ENCODE data around the gene KCNQ1. TPM values are rescaled to one million over a fixed set of nuclear protein-coding genes. Genes with fewer than 3 reads are reported as not detected.

The KCNQ1 gene
- total and polyA plus RNA-seq, 2 experiments from 2014 or later = 0.45 to 0.87 TPM

DNA sequence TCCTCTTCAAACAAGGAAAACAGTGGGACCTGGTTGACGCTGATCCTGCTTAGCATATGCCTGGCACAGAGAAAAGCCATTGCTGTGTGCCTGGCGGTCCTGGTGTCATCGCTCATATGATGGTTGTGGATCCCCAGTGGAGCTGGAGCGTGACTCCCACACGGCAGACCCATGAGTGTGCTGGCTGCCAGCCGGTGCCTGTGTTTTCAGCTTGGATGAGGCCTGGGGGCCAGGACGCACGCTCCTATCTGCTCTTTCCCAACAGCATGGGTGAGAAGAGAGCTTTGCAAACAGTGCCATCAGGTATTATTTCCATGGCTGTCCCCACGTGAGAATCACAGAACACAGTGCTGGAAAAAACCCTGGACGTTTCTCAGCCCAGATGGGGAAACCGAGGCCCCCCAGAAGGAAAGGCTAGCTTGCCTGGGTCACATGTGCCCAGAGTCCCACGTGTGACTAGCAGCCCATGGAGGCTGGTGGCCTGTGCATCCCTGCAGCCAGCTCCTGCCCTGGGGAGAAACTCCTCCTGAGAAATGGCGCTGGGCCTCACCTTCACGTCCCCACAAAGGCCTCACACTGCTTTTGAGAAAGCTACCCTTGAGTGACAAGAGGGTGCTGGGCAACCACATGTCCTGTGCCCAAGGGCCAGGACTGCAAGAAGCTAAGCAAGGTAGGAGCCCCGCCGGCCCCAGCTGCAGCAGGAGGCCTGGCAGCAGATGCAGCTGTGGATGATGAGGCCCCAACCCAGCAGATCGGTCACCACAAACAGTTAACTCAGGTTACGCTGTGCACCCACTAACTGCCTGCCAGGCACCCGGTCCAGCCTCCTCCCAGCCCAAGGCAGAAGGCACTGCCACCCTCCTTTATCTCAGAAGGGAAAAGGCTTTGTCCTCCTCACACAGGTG lies 436.5 kb downstream of the KCNQ1 start:
- Mint-ChIP-seq H3K27me3 (ENCODE audit: insufficient read depth, low read depth, poor library complexity) (peaks cover 41% of the 10 kb centered on the region), H3K27ac (no peak overlapping the region), H3K9me3 (peaks cover 3% of the 10 kb centered on the region; the same call in 2 of the 3 replicates), H3K4me3 (no peak overlapping the region), H3K36me3 (ENCODE audit: low read depth) (peaks cover 6% of the 10 kb centered on the region), H3K4me1 (peaks cover 13% of the 10 kb centered on the region)
- Histone ChIP-seq H3K4me3 (no peak overlapping the region), H3K4me2 (no peak overlapping the region), H2AFZ (no peak overlapping the region), H3K36me3 (ENCODE audit: insufficient read depth) (no peaks in the 10 kb centered on the region), H3K9me2 (ENCODE audit: insufficient read depth) (no peaks in the 10 kb centered on the region), H3K27me3 (ENCODE audit: insufficient read depth) (peaks cover 78% of the 10 kb centered on the region), H3K79me2 (replicated peaks; ENCODE audit: insufficient read depth) (no peaks in the 10 kb centered on the region), H3K27ac (ENCODE audit: low read depth) (no peak overlapping the region), H3K4me1 (ENCODE audit: insufficient read depth) (peaks cover 17% of the 10 kb centered on the region), H3F3A (replicated peaks; ENCODE audit: low read depth) (peaks cover 3% of the 10 kb centered on the region; the same call in 1 of the 2 replicates), H4K20me1 (replicated peaks; ENCODE audit: insufficient read depth) (peaks cover 5% of the 10 kb centered on the region; the same call in 1 of the 2 replicates)
- no peak for TF ChIP-seq ZNF114 (CRISPR knock-in tag; IDR thresholded peaks at IDR 0.05)
- TF ChIP-seq CREB1 (CRISPR knock-in tag; IDR thresholded peaks at IDR 0.05; ENCODE audit: low read depth) = no peak
- TF ChIP-seq ZNF331 (CRISPR knock-in tag; IDR thresholded peaks at IDR 0.05; ENCODE audit: low read depth) = no peak
- no peak for TF ChIP-seq POLR2AphosphoS5 (IDR thresholded peaks at IDR 0.05; ENCODE audit: low read depth)
- DNase-seq (ENCODE audit: low spot score) (no peak), ATAC-seq (no peak)

DNA sequence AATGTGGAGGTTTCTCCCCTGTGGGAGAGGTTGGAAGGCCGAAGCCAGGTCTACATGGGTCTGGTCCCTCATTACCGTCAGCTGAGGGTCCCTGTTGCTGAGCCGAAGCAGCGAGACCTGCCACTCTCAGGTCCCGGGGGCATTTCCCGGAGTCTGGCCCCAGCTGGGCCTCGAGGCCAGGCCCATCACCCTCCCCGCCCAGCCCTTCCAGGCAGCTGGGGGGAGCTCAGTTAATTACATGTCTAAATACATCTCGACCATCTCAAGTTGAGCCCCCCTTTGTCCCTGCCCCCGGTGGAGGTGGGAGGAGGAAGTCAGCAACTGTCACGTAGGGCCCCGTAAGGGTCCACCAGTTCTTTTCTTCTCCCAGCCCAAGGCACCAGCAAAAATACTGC lies 437.2 kb downstream of the KCNQ1 start:
- peaks cover 6% of the 10 kb centered on the region; the same call in 2 of the 3 replicates for H3K9me3 Mint-ChIP-seq
- peaks cover 48% of the 10 kb centered on the region for H3K27me3 Mint-ChIP-seq (ENCODE audit: insufficient read depth, low read depth, poor library complexity)
- H3K4me3 Mint-ChIP-seq = no peak overlapping the region
- TF ChIP-seq CREB1 (CRISPR knock-in tag; IDR thresholded peaks at IDR 0.05; ENCODE audit: low read depth) = no peak
- TF ChIP-seq, protein P1, sequence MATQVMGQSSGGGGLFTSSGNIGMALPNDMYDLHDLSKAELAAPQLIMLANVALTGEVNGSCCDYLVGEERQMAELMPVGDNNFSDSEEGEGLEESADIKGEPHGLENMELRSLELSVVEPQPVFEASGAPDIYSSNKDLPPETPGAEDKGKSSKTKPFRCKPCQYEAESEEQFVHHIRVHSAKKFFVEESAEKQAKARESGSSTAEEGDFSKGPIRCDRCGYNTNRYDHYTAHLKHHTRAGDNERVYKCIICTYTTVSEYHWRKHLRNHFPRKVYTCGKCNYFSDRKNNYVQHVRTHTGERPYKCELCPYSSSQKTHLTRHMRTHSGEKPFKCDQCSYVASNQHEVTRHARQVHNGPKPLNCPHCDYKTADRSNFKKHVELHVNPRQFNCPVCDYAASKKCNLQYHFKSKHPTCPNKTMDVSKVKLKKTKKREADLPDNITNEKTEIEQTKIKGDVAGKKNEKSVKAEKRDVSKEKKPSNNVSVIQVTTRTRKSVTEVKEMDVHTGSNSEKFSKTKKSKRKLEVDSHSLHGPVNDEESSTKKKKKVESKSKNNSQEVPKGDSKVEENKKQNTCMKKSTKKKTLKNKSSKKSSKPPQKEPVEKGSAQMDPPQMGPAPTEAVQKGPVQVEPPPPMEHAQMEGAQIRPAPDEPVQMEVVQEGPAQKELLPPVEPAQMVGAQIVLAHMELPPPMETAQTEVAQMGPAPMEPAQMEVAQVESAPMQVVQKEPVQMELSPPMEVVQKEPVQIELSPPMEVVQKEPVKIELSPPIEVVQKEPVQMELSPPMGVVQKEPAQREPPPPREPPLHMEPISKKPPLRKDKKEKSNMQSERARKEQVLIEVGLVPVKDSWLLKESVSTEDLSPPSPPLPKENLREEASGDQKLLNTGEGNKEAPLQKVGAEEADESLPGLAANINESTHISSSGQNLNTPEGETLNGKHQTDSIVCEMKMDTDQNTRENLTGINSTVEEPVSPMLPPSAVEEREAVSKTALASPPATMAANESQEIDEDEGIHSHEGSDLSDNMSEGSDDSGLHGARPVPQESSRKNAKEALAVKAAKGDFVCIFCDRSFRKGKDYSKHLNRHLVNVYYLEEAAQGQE (IDR thresholded peaks at IDR 0.05; ENCODE audit: unreplicated experiment) = no peak
- TF ChIP-seq POLR2AphosphoS5 (IDR thresholded peaks at IDR 0.05; ENCODE audit: low read depth) = no peak
- TF ChIP-seq EZH2 (IDR thresholded peaks at IDR 0.05; ENCODE audit: low read depth, unreplicated experiment) = no peak
- no peaks in the 10 kb centered on the region for H3K36me3 ChIP-seq (ENCODE audit: insufficient read depth)
- peaks cover 23% of the 10 kb centered on the region for H3K4me1 ChIP-seq (ENCODE audit: insufficient read depth)
- H3F3A ChIP-seq (replicated peaks; ENCODE audit: low read depth) = peaks cover 5% of the 10 kb centered on the region; the same call in 1 of the 2 replicates
- peaks cover 6% of the 10 kb centered on the region for H3K36me3 Mint-ChIP-seq (ENCODE audit: low read depth)
- H3K27me3 ChIP-seq (ENCODE audit: insufficient read depth) = peaks cover 82% of the 10 kb centered on the region
- H3K27ac Mint-ChIP-seq = no peak overlapping the region
- no peaks in the 10 kb centered on the region for H3K9me2 ChIP-seq (ENCODE audit: insufficient read depth)
- no peak for ATAC-seq
- H3K27ac ChIP-seq (ENCODE audit: low read depth) = no peak overlapping the region
- H2AFZ ChIP-seq = no peak overlapping the region
- no peak overlapping the region for H3K4me2 ChIP-seq
- peaks cover 18% of the 10 kb centered on the region for H3K4me1 Mint-ChIP-seq
- no peak overlapping the region for H3K4me3 ChIP-seq
- DNase-seq (ENCODE audit: low spot score) = no peak
- peaks cover 5% of the 10 kb centered on the region; the same call in 1 of the 2 replicates for H4K20me1 ChIP-seq (replicated peaks; ENCODE audit: insufficient read depth)
- no peaks in the 10 kb centered on the region for H3K79me2 ChIP-seq (replicated peaks; ENCODE audit: insufficient read depth)

All from GM23338 (cell line).